IMR-90 (cell line): ENCODE results near the gene SPACDR. TPM values are rescaled to one million over a fixed set of nuclear protein-coding genes. Genes with fewer than 3 reads are reported as not detected.

Experiments
- ATAC-seq: fragments of 200-7000 bp; cut with Tn5 transposase; 2 replicates; pipeline ENCODE4 v1.9.1; 2020; ENCODE audit warnings: low read depth, mild to moderate bottlenecking, moderate library complexity
- BruUV-seq: library from RNA; stranded (reverse); fragments of 400-500 nt; replicated peaks from 2 replicates; lab custom pipeline; 2021; lab: Mats Ljungman, UMichigan
- CTCF ChIA-PET: fragments of 300-600 bp; formaldehyde crosslinking; extraction: SDS; loops from one replicate; lab custom pipeline; 2021; ENCODE audit warnings: antibody characterized with exemption; lab: Yijun Ruan, JAX
- POLR2A ChIA-PET: fragments of 300-600 bp; sonication (Branson Sonifier 250); formaldehyde crosslinking; loops from one replicate; lab custom pipeline; 2022; ENCODE audit warnings: antibody characterized with exemption; ENCODE audit not compliant: unreplicated experiment; lab: Charles Lee
- DNase-seq: peaks from one replicate; pipeline ENCODE4 v3.0.0; 2013
- H2AFZ ChIP-seq: replicated peaks from 2 replicates; pipeline ENCODE3; 2013; ENCODE audit warnings: low read length, mild to moderate bottlenecking; ENCODE audit not compliant: poor library complexity
- H2AK5ac ChIP-seq: 2 replicates; pipeline ENCODE4 v1.6.1; 2013; ENCODE audit warnings: low read depth, low read length, inconsistent platforms
- H2AK9ac ChIP-seq: replicated peaks from 2 replicates; pipeline ENCODE3; 2013; ENCODE audit warnings: mild to moderate bottlenecking, low read depth, low read length, moderate library complexity; ENCODE audit not compliant: poor library complexity
- H2BK120ac ChIP-seq: 2 replicates; pipeline ENCODE4 v1.6.1; 2013; ENCODE audit warnings: low read depth, low read length, inconsistent platforms
- H2BK15ac ChIP-seq: 3 replicates; pipeline ENCODE4 v1.6.1; 2013; ENCODE audit warnings: low read depth, low read length, inconsistent platforms
- H2BK20ac ChIP-seq: 2 replicates; pipeline ENCODE4 v1.6.1; 2013; ENCODE audit warnings: low read depth, mild to moderate bottlenecking, inconsistent platforms, low read length, moderate library complexity
- H2BK5ac ChIP-seq: 2 replicates; pipeline ENCODE4 v1.6.1; 2013; ENCODE audit warnings: mild to moderate bottlenecking, low read depth, low read length, inconsistent platforms; ENCODE audit not compliant: poor library complexity, severe bottlenecking
- H3K14ac ChIP-seq: replicated peaks from 2 replicates; pipeline ENCODE4 v1.6.1; 2013; ENCODE audit warnings: low read depth, low read length, inconsistent platforms
- H3K18ac ChIP-seq: 2 replicates; pipeline ENCODE4 v1.6.1; 2013; ENCODE audit warnings: low read depth, low read length, control low read depth
- H3K23ac ChIP-seq: 2 replicates; pipeline ENCODE4 v1.6.1; 2013; ENCODE audit warnings: low read depth, low read length, inconsistent platforms
- H3K27ac ChIP-seq: 2 replicates; pipeline ENCODE4 v1.5.1; 2013; ENCODE audit warnings: mild to moderate bottlenecking, control low read depth, low read length; ENCODE audit not compliant: insufficient read depth
- H3K27me3 ChIP-seq: 2 replicates; pipeline ENCODE4 v1.6.1; 2013; ENCODE audit warnings: low read length; ENCODE audit not compliant: control insufficient read depth, insufficient read depth
- H3K36me3 ChIP-seq: 2 replicates; pipeline ENCODE4 v1.6.1; 2013; ENCODE audit warnings: low read length, mixed read lengths; ENCODE audit not compliant: control insufficient read depth, insufficient read depth
- H3K4ac ChIP-seq: 2 replicates; pipeline ENCODE4 v1.6.1; 2013; ENCODE audit warnings: low read depth, low read length, inconsistent platforms
- H3K4me1 ChIP-seq: 2 replicates; pipeline ENCODE4 v1.6.1; 2013; ENCODE audit warnings: low read length, mixed read lengths; ENCODE audit not compliant: control insufficient read depth, insufficient read depth
- H3K4me2 ChIP-seq: 2 replicates; pipeline ENCODE4 v1.6.1; 2013; ENCODE audit warnings: low read depth, mild to moderate bottlenecking, control low read depth, low read length, moderate library complexity
- H3K4me3 ChIP-seq: 2 replicates; pipeline ENCODE4 v1.5.1; 2013; ENCODE audit warnings: low read depth, mild to moderate bottlenecking, control low read depth, low read length, moderate library complexity; ENCODE audit not compliant: insufficient read depth
- H3K56ac ChIP-seq: 2 replicates; pipeline ENCODE4 v1.6.1; 2013; ENCODE audit warnings: low read length, inconsistent platforms; ENCODE audit not compliant: insufficient read depth; ENCODE audit errors: extremely low read depth
- H3K79me1 ChIP-seq, 2 experiments: 2 replicates each; pipeline ENCODE4 v1.6.1; 2013; ENCODE audit warnings: low read length in 2 of 2, inconsistent platforms in 1 of 2, low read depth in 1 of 2
- H3K9ac ChIP-seq: 2 replicates; pipeline ENCODE4 v1.6.1; 2013; ENCODE audit warnings: low read depth, low read length, control low read depth
- H3K9me1 ChIP-seq: 2 replicates; pipeline ENCODE4 v1.6.1; 2013; ENCODE audit warnings: low read length, inconsistent platforms; ENCODE audit not compliant: insufficient read depth
- H3K9me3 ChIP-seq: 2 replicates; pipeline ENCODE4 v1.6.1; 2013; ENCODE audit warnings: low read length; ENCODE audit not compliant: control insufficient read depth, insufficient read depth
- H4K20me1 ChIP-seq: 2 replicates; pipeline ENCODE4 v1.6.1; 2013; ENCODE audit warnings: low read length, inconsistent platforms; ENCODE audit not compliant: insufficient read depth
- H4K5ac ChIP-seq: 2 replicates; pipeline ENCODE4 v1.6.1; 2013; ENCODE audit warnings: mild to moderate bottlenecking, low read depth, low read length, control low read depth
- H4K8ac ChIP-seq, 2 experiments: 2 replicates each; pipeline ENCODE4 v1.6.1; 2013; ENCODE audit warnings: low read depth in 2 of 2, low read length in 2 of 2, control low read depth in 1 of 2, inconsistent platforms in 1 of 2
- H4K91ac ChIP-seq: 2 replicates; pipeline ENCODE4 v1.6.1; 2013; ENCODE audit warnings: low read depth, low read length, inconsistent platforms; ENCODE audit not compliant: insufficient read depth
- BHLHE40 ChIP-seq: fragments of 150-350 bp; IDR thresholded peaks from 2 replicates; pipeline ENCODE4 v1.6.1; 2016; ENCODE audit warnings: mild to moderate bottlenecking, low read depth, low read length
- CEBPB ChIP-seq: IDR thresholded peaks from 2 replicates; pipeline ENCODE4 v1.6.1; 2012; ENCODE audit warnings: low read depth, low read length, improper control_type of control experiment
- CTCF ChIP-seq: conservative IDR thresholded peaks from 2 replicates; pipeline ENCODE4 v1.5.1; 2012; ENCODE audit warnings: mild to moderate bottlenecking, low read depth, low read length, improper control_type of control experiment
- ELK1 ChIP-seq: fragments of 150-350 bp; IDR thresholded peaks from 2 replicates; pipeline ENCODE4 v1.6.1; 2016; ENCODE audit warnings: low read depth, mild to moderate bottlenecking, low read length, moderate library complexity, borderline replicate concordance
- FOS ChIP-seq: fragments of 150-350 bp; IDR thresholded peaks from 2 replicates; pipeline ENCODE4 v1.6.1; 2016; ENCODE audit warnings: low read depth, low read length
- MAFK ChIP-seq: IDR thresholded peaks from 2 replicates; pipeline ENCODE4 v1.6.1; 2012; ENCODE audit warnings: low read depth, low read length, improper control_type of control experiment
- MAZ ChIP-seq: IDR thresholded peaks from 2 replicates; pipeline ENCODE4 v1.6.1; 2012; ENCODE audit warnings: low read depth, mild to moderate bottlenecking, low read length, improper control_type of control experiment, moderate library complexity, borderline replicate concordance
- NFE2L2 ChIP-seq: fragments of 150-350 bp; IDR thresholded peaks from 2 replicates; pipeline ENCODE4 v1.6.1; 2016; ENCODE audit warnings: low read depth, mild to moderate bottlenecking, low read length
- POLR2A ChIP-seq: IDR thresholded peaks from 2 replicates; pipeline ENCODE4 v1.6.1; 2012; ENCODE audit warnings: mild to moderate bottlenecking, low read depth, low read length
- RAD21 ChIP-seq: IDR thresholded peaks from 2 replicates; pipeline ENCODE4 v1.6.1; 2012; ENCODE audit warnings: low read length, improper control_type of control experiment
- RCOR1 ChIP-seq: IDR thresholded peaks from 2 replicates; pipeline ENCODE4 v1.6.1; 2012; ENCODE audit warnings: mild to moderate bottlenecking, low read length, improper control_type of control experiment; ENCODE audit not compliant: insufficient replicate concordance
- RFX5 ChIP-seq: IDR thresholded peaks from 2 replicates; pipeline ENCODE4 v1.8.0; 2012; ENCODE audit warnings: low read depth, mild to moderate bottlenecking, low read length, moderate library complexity
- SMC3 ChIP-seq: fragments of 150-350 bp; IDR thresholded peaks from 2 replicates; pipeline ENCODE4 v1.6.1; 2016; ENCODE audit warnings: low read depth, mild to moderate bottlenecking, antibody characterized with exemption, low read length, moderate library complexity
- WGBS, 2 experiments: methylation state at CpG; one replicate each; pipeline versions ENCODE4 v1.1.5 to v1.1.7; 2013; ENCODE audit warnings: missing lambda C conversion rate in 2 of 2; ENCODE audit not compliant: insufficient read length in 1 of 2; ENCODE audit errors: extremely low coverage in 2 of 2; 5-methylcytosine and 5-hydroxymethylcytosine counted together
- dilution Hi-C: fragments of 300-500 bp; cut with HindIII; formaldehyde crosslinking; loops from one replicate; pipeline ENCODE4 v1.14.3; 2018; ENCODE audit warnings: low sequenced_read_pairs; ENCODE audit not compliant: unreplicated experiment
- in situ Hi-C: fragments of 300-500 bp; cut with MboI; formaldehyde crosslinking; loops from 3 replicates; pipeline ENCODE4 v1.14.3; 2019; ENCODE audit warnings: low sequenced_read_pairs, inconsistent platforms, mixed read lengths
- intact Hi-C: fragments of 100-400 bp; cut with micrococcal nuclease; formaldehyde crosslinking; loops from 2 replicates; pipeline ENCODE4 v1.10.0; 2022
- polyA plus RNA-seq, 3 experiments: library from polyadenylated mRNA; depleted of rRNA; stranded (reverse); fragments of >200 nt; gene quantifications; 2 replicates each; pipeline ENCODE4 v1.2.3, GENCODE V29; 2012; ENCODE audit warnings: low replicate concordance in 1 of 3
- total RNA-seq: library from RNA; depleted of rRNA; stranded (reverse); fragments of >200 nt; gene quantifications from 2 replicates; pipeline ENCODE4 v1.2.3, GENCODE V29; 2012
- TF ChIP-seq, protein P1 (sequence below): fragments of 150-350 bp; IDR thresholded peaks from 2 replicates; pipeline ENCODE4 v1.6.1; 2017; ENCODE audit warnings: mild to moderate bottlenecking, antibody characterized with exemption, low read length, low read depth

SPACDR gene
- total and polyA plus RNA-seq, 2 of the 4 experiments (the other 2 are of a cell fraction): 0.54 to 2.1 TPM

DNA sequence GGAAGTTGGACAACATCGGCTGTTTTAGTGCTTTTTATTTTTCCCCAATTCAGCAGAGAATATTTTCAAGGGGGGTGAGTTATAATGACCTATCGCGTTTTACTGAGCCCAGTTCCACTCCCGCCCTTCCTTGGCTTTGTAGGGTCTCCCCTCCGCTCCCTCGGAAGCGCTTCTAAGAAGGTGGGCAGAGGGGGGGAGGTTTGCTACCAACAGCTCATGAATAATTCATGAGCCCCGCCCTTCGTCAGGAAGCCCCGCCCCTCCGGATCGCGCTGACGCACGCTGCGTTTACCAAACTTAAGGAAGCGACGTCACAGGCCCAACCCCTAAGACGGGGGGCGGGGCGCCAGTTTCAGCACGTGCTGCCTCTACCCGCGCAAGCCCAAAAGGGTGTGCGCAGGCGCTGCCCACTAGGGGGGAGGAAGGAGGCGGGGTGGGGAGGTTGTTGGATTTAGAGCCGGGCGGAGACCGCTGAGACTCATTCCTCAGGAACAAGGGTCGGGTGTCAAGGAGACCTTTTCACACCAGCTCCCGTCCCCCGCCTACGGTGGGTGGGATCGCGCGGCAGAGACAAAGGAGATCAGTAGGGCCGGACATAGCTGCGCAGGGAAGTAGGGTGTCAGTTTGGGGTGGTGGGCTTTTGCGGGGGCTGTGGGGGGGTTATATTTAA lies 35.0 kb downstream of the SPACDR start:
- in situ Hi-C loops: loop anchor here (25.0 kb wide), 1 partner anchor 683 kb away; no protein-coding TSS in a partner anchor
- peak overlapping the region; percentile 95 for H2BK120ac ChIP-seq
- ChIA-PET POLR2A (interaction anchor here (0.6 to 1.0 kb wide), 5 partner anchors 13 to 206 kb away, joined by 3 to 13 read pairs (median 5); partner anchors contain the start of gene FBXO24), CTCF (interaction anchor here (0.7 to 1.4 kb wide), 4 partner anchors 11 to 36 kb away, joined by 3 to 8 read pairs (median 4); no protein-coding TSS in a partner anchor)
- H3K4me2 ChIP-seq: peak overlapping the region; percentile 85
- dilution Hi-C loops: no loop called here
- peak; percentile 74 for ATAC-seq
- peak overlapping the region; percentile 97 for H3K27ac ChIP-seq
- peak overlapping the region; percentile 96 for H2BK5ac ChIP-seq
- peak overlapping the region; percentile 98 for H3K23ac ChIP-seq
- peaks cover 12% of the 10 kb centered on the region for H3K9me1 ChIP-seq
- peak overlapping the region; percentile 79; the same call in 1 of the 3 replicates for H2BK15ac ChIP-seq
- no peak overlapping the region for H2BK20ac ChIP-seq
- H3K14ac ChIP-seq: peak overlapping the region; percentile 100
- H4K5ac ChIP-seq: peak overlapping the region; percentile 87
- peak overlapping the region; percentile 90 for H2AFZ ChIP-seq
- H3K4ac ChIP-seq: peak overlapping the region; percentile 97
- peak; percentile 99 for DNase-seq
- H4K8ac ChIP-seq: peak overlapping the region; percentile 73 to 99
- peaks cover 20% of the 10 kb centered on the region for H3K36me3 ChIP-seq
- no peaks in the 10 kb centered on the region for H3K27me3 ChIP-seq
- H3K56ac ChIP-seq: peak overlapping the region; percentile 98
- no TSS peak for BruUV-seq
- peak overlapping the region; percentile 89 for H3K18ac ChIP-seq
- peak overlapping the region; percentile 99 for H4K91ac ChIP-seq
- peaks cover 13% of the 10 kb centered on the region for H4K20me1 ChIP-seq
- peak overlapping the region; percentile 98 for H2AK9ac ChIP-seq
- peak overlapping the region; percentile 64 for H3K4me3 ChIP-seq
- H3K4me1 ChIP-seq: peaks cover 7% of the 10 kb centered on the region; the same call in 1 of the 2 replicates
- intact Hi-C loops: no loop called here
- H2AK5ac ChIP-seq: peak overlapping the region; percentile 99
- WGBS, 2 experiments: 0% methylated on average over 6 of the region's 40 CpGs; no CpG with 5 or more reads in 1 of the 2 experiments
- peaks cover 6 to 39% of the 10 kb centered on the region in 2 experiments; a peak in 3 of 4 replicates for H3K79me1 ChIP-seq
- H3K9ac ChIP-seq: peak overlapping the region; percentile 95
- no peaks in the 10 kb centered on the region for H3K9me3 ChIP-seq
- TF ChIP-seq, protein P1, sequence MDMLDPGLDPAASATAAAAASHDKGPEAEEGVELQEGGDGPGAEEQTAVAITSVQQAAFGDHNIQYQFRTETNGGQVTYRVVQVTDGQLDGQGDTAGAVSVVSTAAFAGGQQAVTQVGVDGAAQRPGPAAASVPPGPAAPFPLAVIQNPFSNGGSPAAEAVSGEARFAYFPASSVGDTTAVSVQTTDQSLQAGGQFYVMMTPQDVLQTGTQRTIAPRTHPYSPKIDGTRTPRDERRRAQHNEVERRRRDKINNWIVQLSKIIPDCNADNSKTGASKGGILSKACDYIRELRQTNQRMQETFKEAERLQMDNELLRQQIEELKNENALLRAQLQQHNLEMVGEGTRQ: peak; percentile 97
- TF ChIP-seq CEBPB: no peak
- no peak for TF ChIP-seq RCOR1
- peak; percentile 88 for TF ChIP-seq POLR2A
- TF ChIP-seq ELK1: no peak
- no peak for TF ChIP-seq CTCF
- no peak for TF ChIP-seq FOS
- TF ChIP-seq RFX5: no peak
- TF ChIP-seq NFE2L2: peak; percentile 85
- TF ChIP-seq BHLHE40: peak; percentile 100
- TF ChIP-seq MAZ: peak; percentile 99
- peak; percentile 52 for TF ChIP-seq MAFK
- no peak for TF ChIP-seq SMC3
- TF ChIP-seq RAD21: no peak
